Measurements from ENCODE around the gene ENPP1.

DNA sequence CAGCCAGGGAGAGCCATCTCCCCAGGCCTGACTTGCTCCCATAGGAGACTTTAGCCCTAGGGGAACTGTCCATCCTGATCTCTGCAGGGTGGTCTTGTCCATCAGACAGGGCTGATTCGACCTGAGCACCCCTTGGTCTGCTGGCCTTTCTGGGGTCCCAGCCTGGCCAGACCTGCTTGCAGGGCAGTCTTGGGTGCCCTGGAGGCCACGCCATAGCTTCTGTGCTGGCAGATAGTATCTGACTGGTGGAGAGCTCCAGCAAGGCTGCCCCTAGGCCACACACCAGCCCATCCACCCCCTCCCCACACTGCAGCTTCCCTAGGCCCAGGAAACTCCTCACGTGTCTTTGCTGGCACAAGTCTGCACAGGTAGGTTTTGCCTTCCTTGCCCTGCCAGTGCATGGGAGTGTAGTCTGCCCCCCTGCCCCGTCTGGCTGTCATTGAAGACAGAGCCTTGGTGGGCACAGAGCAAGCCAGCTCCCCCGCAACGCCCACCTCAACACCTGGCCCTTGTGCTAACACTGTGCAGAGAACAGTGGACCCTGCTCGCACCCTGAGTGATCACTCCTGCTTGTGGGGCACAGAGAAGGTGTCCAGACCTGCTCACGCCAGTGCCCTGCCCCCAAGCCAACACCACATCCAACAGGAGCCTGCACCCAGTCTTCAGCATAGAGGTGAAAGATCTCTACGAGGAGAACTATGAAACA, 111.0 kb downstream of the ENPP1 start:
- no peak for TF ChIP-seq POLR2A (IDR thresholded peaks at IDR 0.05)
- TF ChIP-seq, protein P1, sequence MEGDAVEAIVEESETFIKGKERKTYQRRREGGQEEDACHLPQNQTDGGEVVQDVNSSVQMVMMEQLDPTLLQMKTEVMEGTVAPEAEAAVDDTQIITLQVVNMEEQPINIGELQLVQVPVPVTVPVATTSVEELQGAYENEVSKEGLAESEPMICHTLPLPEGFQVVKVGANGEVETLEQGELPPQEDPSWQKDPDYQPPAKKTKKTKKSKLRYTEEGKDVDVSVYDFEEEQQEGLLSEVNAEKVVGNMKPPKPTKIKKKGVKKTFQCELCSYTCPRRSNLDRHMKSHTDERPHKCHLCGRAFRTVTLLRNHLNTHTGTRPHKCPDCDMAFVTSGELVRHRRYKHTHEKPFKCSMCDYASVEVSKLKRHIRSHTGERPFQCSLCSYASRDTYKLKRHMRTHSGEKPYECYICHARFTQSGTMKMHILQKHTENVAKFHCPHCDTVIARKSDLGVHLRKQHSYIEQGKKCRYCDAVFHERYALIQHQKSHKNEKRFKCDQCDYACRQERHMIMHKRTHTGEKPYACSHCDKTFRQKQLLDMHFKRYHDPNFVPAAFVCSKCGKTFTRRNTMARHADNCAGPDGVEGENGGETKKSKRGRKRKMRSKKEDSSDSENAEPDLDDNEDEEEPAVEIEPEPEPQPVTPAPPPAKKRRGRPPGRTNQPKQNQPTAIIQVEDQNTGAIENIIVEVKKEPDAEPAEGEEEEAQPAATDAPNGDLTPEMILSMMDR (IDR thresholded peaks at IDR 0.05): no peak
